GM19043 (cell line): ENCODE data around the gene GPR135.
A peak's percentile ranks its signal among the peaks of the same experiment; 100 is the strongest.

Experiments
- ATAC-seq: cut with Tn5 transposase; IDR thresholded peaks from one replicate; pipeline ENCODE4 v1.9.1; 2021; ENCODE audit warnings: low read depth; ENCODE audit not compliant: unreplicated experiment

The GPR135 gene

GRCh38 chr14:59425322-59425935, 39.8 kb downstream of the GPR135 start:
- no peak for ATAC-seq

DNA sequence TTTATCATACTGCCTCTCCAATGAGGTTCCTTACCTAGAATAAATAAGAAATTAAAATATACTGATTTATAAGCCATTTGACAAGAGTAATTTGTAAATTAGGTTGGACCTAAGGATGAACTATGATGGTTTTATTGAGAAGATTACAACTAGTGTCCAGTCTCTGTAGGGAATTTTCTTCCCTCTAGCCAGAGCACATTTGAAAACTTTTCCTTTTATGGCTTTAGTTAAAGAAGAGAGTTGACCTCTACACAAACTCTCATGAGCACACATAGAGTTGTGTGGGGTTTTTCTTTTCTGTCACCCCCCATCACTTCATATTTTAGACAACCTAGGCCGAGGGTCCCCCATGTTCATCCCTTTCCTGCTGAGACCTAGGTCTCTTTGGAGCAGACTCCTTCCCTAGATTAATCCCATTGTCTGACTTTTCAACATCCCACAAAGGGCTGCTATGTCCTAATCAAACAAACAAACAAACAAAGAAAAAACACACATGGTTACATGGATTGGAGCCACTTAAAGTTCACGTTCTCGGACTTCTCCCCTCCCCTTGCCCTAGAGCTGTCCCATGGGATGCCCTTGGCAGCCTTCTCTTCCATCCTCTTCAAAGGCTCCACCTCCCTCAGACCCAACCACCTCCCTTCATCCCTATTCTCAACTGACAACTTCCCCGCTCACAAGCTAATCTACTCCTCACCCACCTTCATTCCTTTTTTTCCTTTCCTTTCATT, 40.7 kb downstream of the GPR135 start:
- ATAC-seq = no peak

DNA sequence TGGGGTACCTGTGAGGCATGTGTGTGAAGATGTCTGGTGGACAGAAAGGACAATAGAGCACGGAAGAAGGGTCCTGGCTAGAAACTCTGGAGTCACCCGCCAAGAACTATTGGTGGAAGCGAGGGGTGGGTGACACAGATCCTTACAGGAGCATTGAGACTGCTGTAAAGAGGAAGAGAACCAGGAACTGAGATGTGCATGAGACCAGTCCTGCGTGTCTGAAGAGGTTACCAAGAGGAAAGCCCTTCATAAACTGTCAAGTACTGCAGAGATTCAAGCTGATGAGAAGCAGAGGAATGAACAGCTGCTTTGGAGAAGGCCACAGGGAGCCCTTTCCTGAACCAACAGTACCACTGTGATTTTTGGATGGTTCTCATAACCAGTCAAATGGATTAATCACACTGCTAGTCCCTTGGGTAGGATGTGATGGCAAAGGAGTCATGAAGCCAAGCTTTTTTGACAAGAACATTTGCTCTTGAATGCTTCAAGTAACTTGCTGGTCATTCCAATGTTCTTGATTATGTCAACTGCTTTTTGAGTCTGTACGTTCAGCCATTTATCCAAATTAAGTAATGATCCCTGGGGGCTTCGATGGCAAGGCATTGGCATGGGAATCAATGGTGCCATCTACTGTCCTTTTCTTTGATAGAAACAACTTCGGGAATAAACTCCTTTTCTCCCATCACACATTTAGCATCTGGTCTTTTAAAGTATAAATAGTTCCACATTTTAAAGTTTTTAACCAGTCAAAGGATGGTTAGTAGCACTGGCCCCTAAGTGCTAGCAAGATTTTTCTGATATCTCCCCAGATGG, 42.9 kb downstream of the GPR135 start:
- ATAC-seq = peak; percentile 57

- no peak for ATAC-seq
Observed at GRCh38 chr14:59419303-59419702, 45.9 kb downstream of the GPR135 start.

GRCh38 chr14:59417311-59417710, 47.9 kb downstream of the GPR135 start:
- ATAC-seq = no peak

GRCh38 chr14:59415836-59416602, 49.2 kb downstream of the GPR135 start:
- ATAC-seq = no peak
